GM12892 (cell line): Measurements from ENCODE around the gene PDCD1.

Experiments used
- POLR2A ChIP-seq: IDR thresholded peaks from 2 replicates; pipeline ENCODE4 v1.6.1; 2011; ENCODE audit warnings: low read depth, low read length, control low read depth
- POLR2AphosphoS5 ChIP-seq: IDR thresholded peaks from 2 replicates; pipeline ENCODE4 v1.6.1; 2011; ENCODE audit warnings: low read depth, low read length, control low read depth

DNA sequence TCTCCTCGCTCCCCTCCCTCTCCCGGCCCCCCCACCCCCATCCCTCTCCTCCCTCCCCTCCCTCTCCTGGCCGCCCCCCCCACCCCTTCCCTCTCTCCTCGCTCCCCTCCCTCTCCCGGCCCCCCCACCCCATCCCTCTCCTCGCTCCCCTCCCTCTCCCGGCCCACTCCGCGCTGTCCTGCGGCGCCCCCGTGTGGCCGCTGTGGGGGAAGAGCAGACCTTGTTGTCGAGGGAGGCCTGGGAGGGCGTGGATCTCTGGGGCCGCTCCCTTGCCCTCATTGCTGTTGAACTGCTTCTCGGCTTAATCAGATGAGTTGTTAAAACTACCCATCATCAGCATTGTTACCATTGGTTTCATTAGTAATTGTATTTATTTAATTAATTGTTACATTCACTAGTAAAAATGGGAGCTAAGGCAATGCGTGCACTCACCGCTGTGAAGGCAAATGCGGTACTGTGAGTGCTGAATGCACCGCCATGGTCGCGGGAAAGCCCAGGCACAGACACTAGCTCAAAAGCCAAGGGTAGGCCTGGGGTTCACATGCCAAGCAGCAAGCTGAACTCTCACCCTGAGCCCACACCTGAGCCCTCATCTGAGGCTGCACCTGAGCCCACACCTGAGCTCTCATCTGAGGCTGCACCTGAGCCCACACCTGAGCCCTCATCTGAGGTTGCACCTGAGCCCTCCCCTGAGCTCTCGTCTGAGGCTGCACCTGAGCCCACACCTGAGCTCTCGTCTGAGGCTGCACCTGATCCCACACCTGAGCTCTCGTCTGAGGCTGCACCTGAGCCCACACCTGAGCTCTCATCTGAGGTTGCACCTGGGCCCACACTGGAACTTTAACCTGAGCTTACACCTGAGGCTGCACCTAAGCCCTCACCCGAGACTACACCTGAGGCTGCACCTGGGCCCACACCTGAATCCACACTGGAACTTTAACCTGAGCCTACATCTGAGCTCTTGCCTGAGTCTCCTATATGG, 19.6 kb upstream of the PDCD1 start:
- TF ChIP-seq POLR2A (no peak), POLR2AphosphoS5 (no peak)
